Spleen (tissue), 11 donors: ENCODE measurements around the gene ACTA2. TPM values are rescaled to one million over a fixed set of nuclear protein-coding genes. Genes with fewer than 3 reads are reported as not detected.

Source experiments
- DNase-seq: peaks from one replicate; pipeline ENCODE4 v3.0.0-alpha.2; 2020
- H3K27ac ChIP-seq, 8 donors: fragments of 200-600 bp; sonication (generic) in 7 of 8; 1 replicate in 4 of 8; 2 replicates in 4 of 8; pipeline versions ENCODE4 v1.5.0 to v1.8.0; 2016 to 2021; ENCODE audit warnings: inconsistent platforms in 4 of 8, mild to moderate bottlenecking in 4 of 8, moderate library complexity in 1 of 8
- H3K27me3 ChIP-seq, 7 donors: fragments of 200-600 bp; sonication (generic) in 6 of 7; replicated peaks in 1 of 7; 1 replicate in 4 of 7; 2 replicates in 3 of 7; pipeline versions ENCODE4 v1.5.0 to v1.8.0; 2016 to 2021; ENCODE audit warnings: inconsistent platforms in 3 of 7, mild to moderate bottlenecking in 1 of 7
- H3K36me3 ChIP-seq, 6 donors: fragments of 200-600 bp; sonication (generic) in 5 of 6; 1 replicate in 4 of 6; 2 replicates in 2 of 6; pipeline versions ENCODE4 v1.5.0 to v1.8.0; 2016 to 2021; ENCODE audit warnings: inconsistent platforms in 2 of 6
- H3K4me1 ChIP-seq, 6 donors: fragments of 200-600 bp; sonication (generic) in 5 of 6; 1 replicate in 3 of 6; 2 replicates in 3 of 6; pipeline versions ENCODE4 v1.5.0 to v1.8.0; 2016 to 2021; ENCODE audit warnings: inconsistent platforms in 3 of 6
- H3K4me3 ChIP-seq, 8 donors: fragments of 200-600 bp; sonication (generic) in 7 of 8; 1 replicate in 4 of 8; 2 replicates in 4 of 8; pipeline versions ENCODE4 v1.5.0 to v1.8.0; 2016 to 2021; ENCODE audit warnings: inconsistent platforms in 4 of 8, mild to moderate bottlenecking in 4 of 8, moderate library complexity in 2 of 8
- H3K9me3 ChIP-seq, 8 donors: fragments of 200-600 bp; sonication (generic) in 7 of 8; 1 replicate in 4 of 8; 2 replicates in 4 of 8; pipeline versions ENCODE4 v1.5.0 to v1.8.0; 2016 to 2021; ENCODE audit warnings: inconsistent platforms in 4 of 8
- POLR2A ChIP-seq, 3 donors: fragments of 450-650 bp; IDR thresholded peaks; one replicate each; pipeline ENCODE4 v1.5.1; 2017; ENCODE audit warnings: antibody characterized with exemption in 3 of 3, mild to moderate bottlenecking in 1 of 3
- POLR2AphosphoS5 ChIP-seq, 3 donors: sonication (generic); formaldehyde crosslinking; IDR thresholded peaks; one replicate each; pipeline ENCODE4 v1.5.1; 2017; ENCODE audit warnings: antibody characterized with exemption in 3 of 3
- WGBS, 5 donors: extraction: QIAGEN DNeasy Blood & Tissue Kit in 3 of 5; methylation state at CpG; one replicate each; pipeline versions ENCODE4 v1.1.5 to v1.1.7; 2013 to 2018; 5-methylcytosine and 5-hydroxymethylcytosine counted together
- intact Hi-C: fragments of 100-400 bp; cut with DNase I; formaldehyde crosslinking; loops from one replicate; pipeline ENCODE4 v1.15.0; 2023; ENCODE audit warnings: low total_unique reads
- polyA plus RNA-seq, 3 donors: library from polyadenylated mRNA; stranded (reverse); fragments of 200-250 nt; gene quantifications; one replicate each; pipeline ENCODE4 v1.2.1, GENCODE V29; 2013
- total RNA-seq, 7 donors: library from RNA; depleted of rRNA in 3 of 7; stranded (reverse); fragments of >200 nt in 3 of 7; fragmentation: NEBNext Ultra II Directional in 4 of 7; extraction: Animal tissue kit (Norgen Biotek cat#: 25700) in 4 of 7; gene quantifications; one replicate each; pipeline versions ENCODE4 v1.1.0 to v1.2.1, GENCODE V29; 2016 to 2021
- TF ChIP-seq, protein P1 (sequence below), 11 experiments: fragments of 200-600 bp in 7 of 11; fragments of 450-650 bp in 4 of 11; sonication (generic) in 4 of 11; IDR thresholded peaks in 8 of 11; conservative IDR thresholded peaks in 3 of 11; 1 replicate in 7 of 11; 2 replicates in 4 of 11; pipeline versions ENCODE4 v1.4.0 to v1.8.0; 2016 to 2021; ENCODE audit warnings: antibody characterized with exemption in 11 of 11, inconsistent platforms in 4 of 11, mild to moderate bottlenecking in 1 of 11
- donor health status: healthy with polysubstance abuse.
- donor health status: DM: no; HTN: no; CAD: no; lungs with moderate emphysema.
- donor health status: DM: no; HTN: no; CAD: no.
- donor health status: Bipolar disorder and iron deficiency.
- donor health status: healthy.
- donor health status: DM: no; HTN: no; CAD: no.
- donor health status: DM: yes; HTN: yes; CAD: no.

ACTA2 gene
- total and polyA plus RNA-seq, 10 donors: 104 to 1,421 (median 233) TPM

DNA sequence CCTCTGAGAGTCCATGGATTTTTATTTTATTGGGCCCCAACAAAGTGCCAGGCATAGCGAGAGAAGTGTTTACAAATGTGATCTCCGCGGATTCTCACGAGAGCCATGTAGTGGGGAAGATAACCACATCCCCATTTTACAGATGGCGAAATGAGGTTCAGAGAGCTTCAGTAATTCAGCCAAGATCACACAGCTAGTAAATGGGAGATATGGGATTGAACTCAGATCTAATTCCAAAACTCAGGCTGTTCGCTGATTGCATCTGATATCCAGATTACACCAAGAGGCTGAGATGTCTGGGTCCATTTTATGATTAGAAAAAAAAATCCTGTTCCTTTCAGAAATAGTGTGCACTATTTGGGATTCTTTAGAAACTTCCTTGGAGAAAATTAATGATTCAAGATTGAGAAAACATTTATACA is 39.3 kb upstream of the ACTA2 start:
- H3K36me3 ChIP-seq: no peaks in the 10 kb centered on the region
- TF ChIP-seq, protein P1, sequence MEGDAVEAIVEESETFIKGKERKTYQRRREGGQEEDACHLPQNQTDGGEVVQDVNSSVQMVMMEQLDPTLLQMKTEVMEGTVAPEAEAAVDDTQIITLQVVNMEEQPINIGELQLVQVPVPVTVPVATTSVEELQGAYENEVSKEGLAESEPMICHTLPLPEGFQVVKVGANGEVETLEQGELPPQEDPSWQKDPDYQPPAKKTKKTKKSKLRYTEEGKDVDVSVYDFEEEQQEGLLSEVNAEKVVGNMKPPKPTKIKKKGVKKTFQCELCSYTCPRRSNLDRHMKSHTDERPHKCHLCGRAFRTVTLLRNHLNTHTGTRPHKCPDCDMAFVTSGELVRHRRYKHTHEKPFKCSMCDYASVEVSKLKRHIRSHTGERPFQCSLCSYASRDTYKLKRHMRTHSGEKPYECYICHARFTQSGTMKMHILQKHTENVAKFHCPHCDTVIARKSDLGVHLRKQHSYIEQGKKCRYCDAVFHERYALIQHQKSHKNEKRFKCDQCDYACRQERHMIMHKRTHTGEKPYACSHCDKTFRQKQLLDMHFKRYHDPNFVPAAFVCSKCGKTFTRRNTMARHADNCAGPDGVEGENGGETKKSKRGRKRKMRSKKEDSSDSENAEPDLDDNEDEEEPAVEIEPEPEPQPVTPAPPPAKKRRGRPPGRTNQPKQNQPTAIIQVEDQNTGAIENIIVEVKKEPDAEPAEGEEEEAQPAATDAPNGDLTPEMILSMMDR (IDR thresholded peaks at IDR 0.05 in 8 of 11, conservative IDR thresholded peaks at IDR 0.05 in 3 of 11): no peak
- no peak for TF ChIP-seq POLR2AphosphoS5 (IDR thresholded peaks at IDR 0.05)
- TF ChIP-seq POLR2A (IDR thresholded peaks at IDR 0.05): no peak
- no peaks in the 10 kb centered on the region for H3K27me3 ChIP-seq
- DNase-seq: no peak
- H3K9me3 ChIP-seq: peaks cover 0 to 5% (median under 1%) of the 10 kb centered on the region in 8 donors
- H3K27ac ChIP-seq: peak overlapping the region; percentile 85 to 99 (median 98)
- WGBS, 5 donors: 8 to 15% (median 11%) methylated on average over 6 of the region's 6 CpGs
- H3K4me1 ChIP-seq: peaks cover 29 to 89% (median 78%) of the 10 kb centered on the region in 6 donors
- intact Hi-C loops: no loop called here
- peak overlapping the region; percentile 64 to 88 (median 84) for H3K4me3 ChIP-seq

DNA sequence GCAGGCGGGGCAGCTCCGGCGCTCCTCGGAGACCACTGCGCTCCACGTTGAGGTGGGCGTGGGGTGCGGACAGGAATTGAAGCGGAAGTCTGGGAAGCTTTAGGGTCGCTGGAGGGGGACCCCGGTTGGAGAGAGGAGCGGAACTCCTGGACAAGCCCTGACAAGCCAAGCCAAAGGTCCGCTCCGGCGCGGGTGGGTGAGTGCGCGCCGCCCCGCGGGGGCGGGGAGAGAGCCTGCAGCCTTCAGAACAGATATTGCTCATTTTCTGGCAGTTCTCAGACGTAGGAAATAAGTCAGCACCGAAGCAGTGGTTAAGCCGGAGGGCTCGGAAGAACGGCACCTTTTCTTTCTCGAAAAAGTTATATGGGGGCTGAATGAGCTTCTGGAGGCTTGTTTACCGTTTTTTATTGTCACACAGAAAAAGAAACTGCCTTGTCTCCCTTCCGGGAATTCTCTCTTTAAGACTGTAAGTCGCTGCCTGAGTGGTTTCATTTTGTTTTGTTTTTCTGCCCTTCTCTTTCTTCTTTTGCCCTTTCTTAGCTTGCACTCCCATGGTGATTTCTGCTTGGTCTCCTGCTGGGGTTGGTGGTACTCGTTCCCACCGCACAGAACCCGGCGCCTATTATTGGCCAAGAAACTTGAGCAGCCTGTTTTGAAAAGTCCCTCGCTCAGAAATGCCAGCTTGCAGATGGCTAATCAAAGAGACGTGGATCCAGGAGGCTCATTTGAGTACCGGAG is 38.8 kb upstream of the ACTA2 start:
- peaks cover 0 to 9% (median 6%) of the 10 kb centered on the region in 8 donors for H3K9me3 ChIP-seq
- H3K36me3 ChIP-seq: no peaks in the 10 kb centered on the region
- DNase-seq: peak; percentile 92
- H3K4me3 ChIP-seq: peak overlapping the region; percentile 64 to 88 (median 84)
- H3K4me1 ChIP-seq: peaks cover 25 to 87% (median 74%) of the 10 kb centered on the region in 6 donors
- no peaks in the 10 kb centered on the region for H3K27me3 ChIP-seq
- peak overlapping the region; percentile 85 to 99 (median 98) for H3K27ac ChIP-seq
- WGBS, 5 donors: 0 to 1% (median 0%) methylated on average over 32 to 38 of the region's 38 CpGs
- TF ChIP-seq POLR2A (IDR thresholded peaks at IDR 0.05) (peak in 1 of 3 donors; percentile 10), POLR2AphosphoS5 (IDR thresholded peaks at IDR 0.05) (peak; percentile 57 to 77 (median 68))
- TF ChIP-seq, protein P1 (IDR thresholded peaks at IDR 0.05 in 8 of 11, conservative IDR thresholded peaks at IDR 0.05 in 3 of 11): peak in 2 of 11 experiments; percentile 11 to 14
- intact Hi-C loops: no loop called here

DNA sequence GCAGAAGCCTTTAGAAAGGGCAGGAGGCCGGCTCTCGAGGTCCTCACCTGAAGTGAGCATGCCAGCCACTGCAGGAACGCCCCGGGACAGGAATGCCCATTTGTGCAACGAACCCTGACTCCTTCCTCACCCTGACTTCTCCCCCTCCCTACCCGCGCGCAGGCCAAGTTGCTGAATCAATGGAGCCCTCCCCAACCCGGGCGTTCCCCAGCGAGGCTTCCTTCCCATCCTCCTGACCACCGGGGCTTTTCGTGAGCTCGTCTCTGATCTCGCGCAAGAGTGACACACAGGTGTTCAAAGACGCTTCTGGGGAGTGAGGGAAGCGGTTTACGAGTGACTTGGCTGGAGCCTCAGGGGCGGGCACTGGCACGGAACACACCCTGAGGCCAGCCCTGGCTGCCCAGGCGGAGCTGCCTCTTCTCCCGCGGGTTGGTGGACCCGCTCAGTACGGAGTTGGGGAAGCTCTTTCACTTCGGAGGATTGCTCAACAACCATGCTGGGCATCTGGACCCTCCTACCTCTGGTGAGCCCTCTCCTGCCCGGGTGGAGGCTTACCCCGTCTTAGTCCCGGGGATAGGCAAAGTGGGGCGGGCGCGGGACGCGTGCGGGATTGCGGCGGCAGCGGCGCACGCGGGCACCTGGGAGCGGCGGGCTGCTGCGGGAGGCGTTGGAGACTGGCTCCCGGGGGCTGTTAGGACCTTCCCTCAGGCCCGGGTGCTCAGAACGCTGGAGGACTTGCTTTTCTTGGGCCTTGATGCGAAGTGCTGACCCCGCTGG is 38.0 kb upstream of the ACTA2 start, which contains the start of gene FAS:
Gene FAS, plus strand, starts transcription at position 415 of the 777 bp plus-strand sequence. Its CDS starts 79 bp downstream, at position 494.
- Histone ChIP-seq H3K36me3 (no peaks in the 10 kb centered on the region), H3K27me3 (no peaks in the 10 kb centered on the region), H3K4me3 (peak within 1 kb of the TSS; percentile 64 to 88 (median 84)), H3K27ac (peak within 1 kb of the TSS; percentile 85 to 99 (median 98)), H3K9me3 (peaks cover 0 to 10% (median 7%) of the 10 kb centered on the region in 8 donors), H3K4me1 (peaks cover 28 to 85% (median 68%) of the 10 kb centered on the region in 6 donors)
- peak; percentile 94 for DNase-seq
- intact Hi-C loops: no loop called here
- 0 to 1% (median 0%) methylated on average over 25 to 51 of the region's 51 CpGs for WGBS, 5 donors
- peak in 1 of 3 donors; percentile 25 for TF ChIP-seq POLR2A (IDR thresholded peaks at IDR 0.05)
- TF ChIP-seq, protein P1 (IDR thresholded peaks at IDR 0.05 in 8 of 11, conservative IDR thresholded peaks at IDR 0.05 in 3 of 11): peak in 1 of 11 experiments; percentile 20
- peak; percentile 79 to 91 (median 86) for TF ChIP-seq POLR2AphosphoS5 (IDR thresholded peaks at IDR 0.05)
